ENCODE data around the gene DMRTB1. TPM values are rescaled to one million over a fixed set of nuclear protein-coding genes. Genes with fewer than 3 reads are reported as not detected.

Gene DMRTB1
- total RNA-seq, 2 donors from 2014 or later, result not detected

- H3K27ac ChIP-seq, result no peak overlapping the region
- no peak overlapping the region for H3K4me3 ChIP-seq
- no peak for TF ChIP-seq CTCF (IDR thresholded peaks at IDR 0.05)
- H3K36me3 ChIP-seq, result no peaks in the 10 kb centered on the region
- DNase-seq (ENCODE audit: low spot score), result no peak
- H3K9me3 ChIP-seq, result no peaks in the 10 kb centered on the region
- no peaks in the 10 kb centered on the region for H3K27me3 ChIP-seq
- H3K4me1 ChIP-seq, result no peaks in the 10 kb centered on the region
Observed at GRCh38 chr1:53412285-53413174, 46.7 kb upstream of the DMRTB1 start.

- Histone ChIP-seq H3K27ac (no peak overlapping the region), H3K9me3 (no peaks in the 10 kb centered on the region), H3K4me1 (no peaks in the 10 kb centered on the region), H3K27me3 (no peaks in the 10 kb centered on the region), H3K4me3 (no peak overlapping the region), H3K36me3 (no peaks in the 10 kb centered on the region)
- no peak for DNase-seq (ENCODE audit: low spot score)
- TF ChIP-seq CTCF (IDR thresholded peaks at IDR 0.05), result no peak
Observed at GRCh38 chr1:53413175-53414001, 45.8 kb upstream of the DMRTB1 start.

DNA sequence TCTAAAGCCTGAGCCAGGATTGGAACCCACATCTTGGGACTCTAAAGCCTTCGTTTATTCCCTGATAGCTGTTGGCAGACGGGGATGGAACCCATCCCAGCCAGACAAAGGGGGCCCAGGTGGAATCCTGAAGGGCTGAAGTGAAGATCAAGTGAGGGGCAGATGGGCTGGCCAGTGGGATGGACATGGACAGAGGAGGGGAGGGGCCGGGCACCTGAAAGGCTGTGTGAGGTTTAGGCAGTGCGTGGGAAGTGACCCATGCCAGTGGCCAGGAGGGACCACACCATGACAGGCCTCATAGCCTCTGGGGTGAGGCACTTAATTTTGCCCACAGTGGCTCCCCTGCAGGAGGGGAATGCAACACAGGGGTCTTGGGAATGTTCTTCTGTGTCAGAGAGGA is 44.6 kb upstream of the DMRTB1 start:
- no peak overlapping the region for H3K4me3 ChIP-seq
- H3K36me3 ChIP-seq, result no peaks in the 10 kb centered on the region
- no peaks in the 10 kb centered on the region for H3K27me3 ChIP-seq
- no peak for DNase-seq (ENCODE audit: low spot score)
- TF ChIP-seq CTCF (IDR thresholded peaks at IDR 0.05), result no peak
- H3K9me3 ChIP-seq, result no peaks in the 10 kb centered on the region
- no peak overlapping the region for H3K27ac ChIP-seq
- H3K4me1 ChIP-seq, result no peaks in the 10 kb centered on the region

GRCh38 chr1:53415432-53415831 is 43.8 kb upstream of the DMRTB1 start:
- no peak for DNase-seq (ENCODE audit: low spot score)

DNA sequence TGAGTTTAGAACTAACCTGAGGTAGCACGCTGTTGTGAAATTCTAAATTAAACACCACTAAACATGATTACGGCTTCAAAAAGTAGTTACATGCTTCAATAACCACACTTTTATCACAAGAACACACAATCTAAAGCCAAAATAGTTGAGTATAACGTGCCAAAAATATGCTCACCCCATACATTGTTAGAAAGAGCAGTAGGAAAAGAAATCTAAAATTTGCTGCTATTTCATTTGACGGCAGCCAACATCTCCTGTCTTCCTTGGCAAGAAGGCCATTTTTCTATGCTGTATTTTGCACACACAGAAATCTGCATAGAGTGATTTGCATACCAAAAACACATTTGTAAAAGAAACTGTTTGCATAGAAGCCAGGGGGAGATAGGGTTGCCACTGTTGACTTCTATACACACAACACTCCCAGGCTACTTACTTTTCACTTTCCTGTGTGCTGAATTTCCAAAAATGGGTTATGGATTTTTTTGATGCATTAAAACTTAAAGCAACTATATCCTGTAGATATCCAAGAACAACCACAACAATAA is 42.9 kb upstream of the DMRTB1 start:
- Histone ChIP-seq H3K4me1 (no peaks in the 10 kb centered on the region), H3K27me3 (no peaks in the 10 kb centered on the region), H3K4me3 (no peak overlapping the region), H3K27ac (no peak overlapping the region), H3K36me3 (no peaks in the 10 kb centered on the region), H3K9me3 (peaks cover 0 to 4% of the 10 kb centered on the region in 2 donors)
- no peak for DNase-seq (ENCODE audit: low spot score)
- no peak for TF ChIP-seq CTCF (IDR thresholded peaks at IDR 0.05)

More at GRCh38 chr1:53415432-53415831, 43.8 kb upstream of the DMRTB1 start:
- H3K4me3 ChIP-seq, result no peak overlapping the region
- no peak for TF ChIP-seq CTCF (IDR thresholded peaks at IDR 0.05)
- no peaks in the 10 kb centered on the region for H3K27me3 ChIP-seq
- H3K9me3 ChIP-seq, result no peaks in the 10 kb centered on the region
- no peaks in the 10 kb centered on the region for H3K4me1 ChIP-seq
- no peak overlapping the region for H3K27ac ChIP-seq
- no peaks in the 10 kb centered on the region for H3K36me3 ChIP-seq

Measured in right atrium auricular region (tissue), 2 donors.